Spinal cord (tissue), 10 donors: ENCODE measurements around the gene VGLL4. TPM values are rescaled to one million over a fixed set of nuclear protein-coding genes. Genes with fewer than 3 reads are reported as not detected.
"Not testable (repeated sequence)": the region's sequence is repeated elsewhere in the genome, so short reads cannot be mapped to it uniquely, and the experiment has no call there.

ENCODE experiments used
- DNase-seq, 6 donors: peaks; one replicate each; pipeline versions ENCODE4 v3.0.0 to v3.0.0-alpha.2; 2013 to 2015; ENCODE audit warnings: low spot score in 6 of 6, low read depth in 4 of 6
- H3K27ac ChIP-seq: one replicate; pipeline ENCODE4 v1.5.1; 2013; ENCODE audit warnings: low read depth, low read length, control low read depth
- H3K27me3 ChIP-seq: one replicate; pipeline ENCODE4 v1.6.1; 2013; ENCODE audit warnings: low read length; ENCODE audit not compliant: control insufficient read depth, insufficient read depth
- H3K36me3 ChIP-seq: one replicate; pipeline ENCODE4 v1.6.1; 2013; ENCODE audit warnings: low read length; ENCODE audit not compliant: control insufficient read depth, insufficient read depth
- H3K4me1 ChIP-seq: one replicate; pipeline ENCODE4 v1.6.1; 2013; ENCODE audit warnings: low read length; ENCODE audit not compliant: control insufficient read depth, insufficient read depth
- H3K4me3 ChIP-seq: one replicate; pipeline ENCODE4 v1.5.1; 2013; ENCODE audit warnings: low read depth, low read length, control low read depth
- H3K9me3 ChIP-seq: one replicate; pipeline ENCODE4 v1.6.1; 2013; ENCODE audit warnings: low read length; ENCODE audit not compliant: control insufficient read depth, insufficient read depth
- WGBS: methylation state at CpG from one replicate; pipeline ENCODE4 v1.1.5; 2013; ENCODE audit warnings: missing lambda C conversion rate; ENCODE audit not compliant: insufficient coverage; 5-methylcytosine and 5-hydroxymethylcytosine counted together
- polyA plus RNA-seq, 2 donors: library from polyadenylated mRNA; unstranded; fragments of 120-200 nt; gene quantifications; one replicate each; pipeline ENCODE4 v1.2.1, GENCODE V29; 2013; ENCODE audit not compliant: insufficient read length in 2 of 2
- total RNA-seq, 2 donors: library from RNA; depleted of rRNA in 1 of 2; stranded (reverse); fragments of 120-200 nt in 1 of 2; fragments of >200 nt in 1 of 2; gene quantifications; one replicate each; pipeline versions ENCODE4 v1.2.3 to v1.2.4, GENCODE V29; 2013 to 2014
- donor health status: healthy.

VGLL4 gene
- total and polyA plus RNA-seq, 4 donors = 87.8 to 174 (median 94.8) TPM

DNA sequence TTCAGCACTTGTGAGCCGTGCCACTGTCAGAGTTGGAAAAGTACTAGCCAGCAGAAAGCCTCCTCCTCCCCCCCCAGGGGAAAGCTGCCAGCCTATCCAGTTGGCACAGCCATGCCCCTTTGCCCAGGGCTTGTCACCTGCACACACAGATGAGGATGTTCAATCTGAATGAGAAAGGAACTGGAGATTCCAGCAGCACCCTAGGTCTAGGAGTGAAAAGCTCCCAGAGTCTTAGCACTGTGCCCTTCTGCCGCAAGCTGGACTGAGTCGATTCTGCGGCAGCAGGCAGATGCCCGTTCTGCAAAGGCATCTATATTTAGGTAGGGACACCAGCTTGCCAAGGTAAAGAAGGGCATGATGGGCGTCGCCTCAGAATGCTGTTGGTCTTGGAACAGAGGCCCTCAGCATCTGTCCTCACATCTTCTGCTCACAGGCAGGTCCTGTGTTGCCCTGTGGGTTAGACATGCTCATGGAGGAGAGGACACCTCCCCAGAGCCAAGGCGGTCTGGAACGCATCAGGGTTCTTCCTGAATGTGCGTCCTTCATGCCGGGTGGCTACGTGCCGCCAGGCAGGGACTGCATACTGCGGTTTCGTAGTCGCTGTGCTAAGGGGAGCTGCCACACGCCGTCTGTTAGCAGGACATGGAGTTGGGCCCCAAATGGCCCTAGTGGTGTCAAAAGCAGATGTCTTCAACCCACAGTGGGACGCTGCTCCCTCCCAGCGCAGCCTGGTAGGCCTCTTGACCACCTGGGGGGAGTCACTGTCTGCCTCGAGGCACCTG, 109.5 kb downstream of the VGLL4 start:
- peak in 1 of 6 donors; percentile 26 for DNase-seq
- no peak overlapping the region for H3K4me3 ChIP-seq
- no peaks in the 10 kb centered on the region for H3K27me3 ChIP-seq
- WGBS = 86% methylated on average over 18 of the region's 21 CpGs
- no peaks in the 10 kb centered on the region for H3K36me3 ChIP-seq
- H3K27ac ChIP-seq = peak overlapping the region; percentile 84
- peaks cover 41% of the 10 kb centered on the region for H3K4me1 ChIP-seq
- no peaks in the 10 kb centered on the region for H3K9me3 ChIP-seq

DNA sequence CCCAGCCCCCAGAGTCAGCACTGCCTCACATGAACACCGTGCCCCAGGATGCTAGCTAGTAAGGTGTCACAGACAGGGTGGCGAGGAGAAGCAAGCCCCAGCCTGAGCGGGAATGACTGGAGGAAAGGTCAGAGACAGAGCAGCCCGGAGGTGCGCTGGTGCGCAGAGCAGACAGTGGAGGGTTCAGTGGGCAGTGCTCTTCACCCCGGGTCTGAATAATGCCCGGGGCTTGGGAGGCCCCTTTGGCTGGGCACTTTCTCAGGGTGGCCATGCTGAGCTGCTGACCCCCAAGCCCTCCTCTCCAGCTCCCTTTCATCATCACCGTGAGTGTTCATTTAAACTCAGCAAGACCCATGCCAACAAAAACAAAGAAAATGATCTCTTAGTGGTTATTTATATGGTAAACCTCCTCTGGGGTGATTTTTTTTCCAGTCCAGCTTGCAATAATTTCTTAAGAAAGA, 110.8 kb downstream of the VGLL4 start:
- 58% methylated on average over 6 of the region's 9 CpGs for WGBS
- H3K36me3 ChIP-seq = no peaks in the 10 kb centered on the region
- no peaks in the 10 kb centered on the region for H3K9me3 ChIP-seq
- DNase-seq = peak in 1 of 6 donors; percentile 61
- peaks cover 41% of the 10 kb centered on the region for H3K4me1 ChIP-seq
- peak overlapping the region; percentile 75 for H3K27ac ChIP-seq
- no peaks in the 10 kb centered on the region for H3K27me3 ChIP-seq
- H3K4me3 ChIP-seq = no peak overlapping the region

DNA sequence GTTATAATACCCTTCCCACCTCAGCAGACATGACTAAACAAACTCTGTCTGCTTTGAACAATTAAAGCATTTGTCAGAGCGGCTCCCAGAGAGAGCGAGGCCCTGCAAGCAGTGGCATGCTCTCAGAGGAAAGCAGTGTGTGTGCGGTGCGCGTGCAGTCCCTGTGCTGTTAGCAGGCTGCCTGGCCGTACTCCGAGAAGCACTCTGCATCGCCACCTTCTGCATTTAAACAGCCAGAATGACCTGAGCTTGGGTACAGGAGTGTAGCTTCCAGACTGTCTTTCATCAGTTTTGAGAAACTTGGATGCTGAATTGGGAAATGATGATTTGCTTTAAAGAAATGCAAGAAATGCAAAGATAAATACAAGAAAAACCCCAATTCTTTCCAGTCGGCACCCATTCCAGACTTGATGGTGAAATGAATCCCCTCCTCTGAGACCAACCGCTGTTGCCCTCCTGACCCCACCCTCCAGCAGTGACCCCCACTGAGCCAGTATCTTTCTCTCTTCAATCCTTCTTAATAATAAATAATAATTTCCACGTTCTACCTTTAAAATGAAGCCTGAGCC, 113.5 kb downstream of the VGLL4 start:
- Histone ChIP-seq H3K27ac (peak overlapping the region; percentile 61), H3K4me3 (no peak overlapping the region), H3K27me3 (no peaks in the 10 kb centered on the region), H3K9me3 (peaks cover 1% of the 10 kb centered on the region), H3K4me1 (peaks cover 39% of the 10 kb centered on the region), H3K36me3 (no peaks in the 10 kb centered on the region)
- WGBS = 33% methylated on average over 10 of the region's 11 CpGs
- peak in 2 of 6 donors; percentile 83 to 84 for DNase-seq

DNA sequence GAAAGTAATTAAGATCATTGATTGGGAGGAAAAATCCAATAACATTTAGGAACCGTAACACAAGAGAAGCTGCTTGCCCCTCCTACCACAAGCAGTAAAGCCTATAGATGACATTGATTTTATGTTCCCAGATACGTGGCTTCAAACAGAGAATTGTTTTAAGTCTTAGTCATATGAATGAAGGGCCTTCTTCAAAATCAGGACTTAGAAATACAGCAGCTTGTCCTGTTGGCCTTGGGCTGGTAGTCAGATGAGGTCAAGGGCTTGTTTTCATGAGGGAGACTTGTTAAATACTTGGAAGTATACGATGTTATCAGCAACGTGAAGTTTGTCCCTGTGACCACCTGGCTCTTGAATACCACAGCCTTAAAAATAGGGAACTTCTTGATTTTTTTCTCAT, 114.4 kb downstream of the VGLL4 start:
- Histone ChIP-seq H3K4me3 (no peak overlapping the region), H3K36me3 (no peaks in the 10 kb centered on the region), H3K27ac (no peak overlapping the region), H3K9me3 (peaks cover 1% of the 10 kb centered on the region), H3K4me1 (peaks cover 29% of the 10 kb centered on the region), H3K27me3 (no peaks in the 10 kb centered on the region)
- WGBS = 90% methylated on average over 2 of the region's 4 CpGs
- DNase-seq = no peak

DNA sequence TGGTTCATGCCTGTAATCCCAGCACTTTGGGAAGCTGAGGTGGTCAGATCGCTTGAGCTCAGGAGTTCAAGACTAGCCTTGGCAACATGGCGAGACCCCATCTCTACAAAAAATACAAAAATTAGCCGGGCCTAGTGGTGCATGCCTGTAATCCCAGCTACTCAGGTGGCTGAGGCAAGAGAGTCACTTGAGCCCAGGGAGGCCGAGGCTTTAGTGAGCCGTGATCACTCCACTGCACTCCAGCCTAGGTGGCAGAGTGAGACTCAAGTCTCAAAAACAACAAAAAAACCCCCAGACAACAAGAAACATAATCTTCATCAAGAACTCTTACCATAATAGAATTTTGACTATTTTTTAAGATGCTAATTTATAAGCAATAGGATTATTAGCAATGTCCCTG, 117.6 kb downstream of the VGLL4 start:
- not testable (repeated sequence) for H3K36me3 ChIP-seq, H3K27me3 ChIP-seq, H3K9me3 ChIP-seq, DNase-seq, H3K4me3 ChIP-seq, H3K27ac ChIP-seq
- peaks cover 23% of the 10 kb centered on the region for H3K4me1 ChIP-seq
- 96% methylated on average over 5 of the region's 5 CpGs for WGBS

DNA sequence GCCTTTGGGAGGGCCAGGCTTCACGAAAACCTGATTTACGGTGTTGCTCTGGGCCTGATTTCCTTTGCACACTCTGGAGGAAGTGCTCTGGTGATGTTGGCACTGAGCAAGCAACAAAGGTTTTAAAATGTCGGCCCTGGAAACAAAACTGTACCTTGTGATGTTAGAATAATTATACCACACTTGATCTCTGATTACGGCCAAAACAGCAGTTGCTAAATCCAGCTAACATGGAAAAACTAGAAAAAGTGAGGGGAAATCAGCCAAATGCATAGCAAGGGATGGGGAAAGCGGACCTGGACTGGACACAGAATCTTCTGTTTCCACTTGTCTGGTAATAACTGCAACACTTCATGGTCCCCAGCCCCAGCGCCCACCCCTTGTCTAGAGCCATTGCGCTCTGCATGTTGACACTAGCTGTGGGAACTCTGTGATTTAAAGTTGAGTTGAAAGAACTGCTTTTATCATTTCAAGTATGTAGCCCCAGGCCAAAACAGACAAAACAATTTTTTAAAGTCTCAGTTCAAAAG, 120.1 kb downstream of the VGLL4 start:
- H3K27me3 ChIP-seq = no peaks in the 10 kb centered on the region
- H3K27ac ChIP-seq = peak overlapping the region; percentile 67
- peak in 2 of 6 donors; percentile 62 to 63 for DNase-seq
- no peaks in the 10 kb centered on the region for H3K36me3 ChIP-seq
- no peak overlapping the region for H3K4me3 ChIP-seq
- peaks cover 6% of the 10 kb centered on the region for H3K4me1 ChIP-seq
- WGBS = 55% methylated on average over 2 of the region's 7 CpGs
- peaks cover 1% of the 10 kb centered on the region for H3K9me3 ChIP-seq

DNA sequence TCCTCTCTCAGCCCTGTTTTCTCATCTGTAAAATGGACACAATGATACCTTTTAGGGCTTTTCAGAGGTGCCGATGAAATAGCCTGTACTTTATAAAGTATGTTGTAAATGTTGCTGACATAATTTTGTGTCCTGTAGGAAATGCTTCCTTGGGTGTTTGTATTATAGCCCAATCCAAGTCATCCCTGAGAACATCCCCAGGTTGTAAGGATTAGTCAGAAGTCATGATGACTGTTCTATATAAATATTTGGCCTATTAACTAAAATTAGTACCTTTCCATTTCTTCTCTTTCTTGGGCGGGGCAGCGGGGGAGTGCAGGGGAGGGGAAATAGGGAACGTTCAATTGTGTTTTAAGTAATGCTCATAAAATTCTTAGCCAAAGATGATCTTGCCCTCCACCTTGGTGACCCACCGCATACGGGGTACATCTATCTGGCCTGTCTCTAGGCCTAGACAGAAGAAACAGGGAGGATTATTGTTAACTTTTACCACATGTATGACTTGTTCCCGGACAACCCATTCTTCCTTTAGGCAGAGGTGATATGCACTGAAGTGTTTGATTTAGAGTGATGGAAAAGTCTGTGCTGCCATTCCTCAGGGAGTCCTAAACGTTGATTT, 120.7 kb downstream of the VGLL4 start:
- Histone ChIP-seq H3K36me3 (no peaks in the 10 kb centered on the region), H3K27me3 (no peaks in the 10 kb centered on the region), H3K27ac (peak overlapping the region; percentile 67), H3K4me1 (peaks cover 6% of the 10 kb centered on the region), H3K4me3 (no peak overlapping the region), H3K9me3 (peaks cover 1% of the 10 kb centered on the region)
- DNase-seq = no peak
- WGBS = 0% methylated on average over 1 of the region's 8 CpGs

DNA sequence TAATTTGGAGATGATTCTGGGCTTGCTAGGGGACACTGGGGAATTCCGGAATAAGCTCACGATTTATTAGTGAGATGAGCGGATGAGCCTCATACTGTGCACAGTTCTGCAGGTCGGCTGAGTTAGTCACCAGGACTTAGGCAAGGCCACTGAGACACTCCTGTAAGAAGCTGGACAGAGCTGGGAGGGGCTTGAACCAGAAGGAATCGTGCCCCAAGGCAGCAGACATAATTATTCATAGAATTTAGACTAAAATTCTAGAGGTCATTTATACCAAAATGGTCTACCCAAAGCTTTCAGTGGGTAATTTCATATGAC, 121.4 kb downstream of the VGLL4 start:
- Histone ChIP-seq H3K9me3 (peaks cover 1% of the 10 kb centered on the region), H3K27me3 (no peaks in the 10 kb centered on the region), H3K4me3 (no peak overlapping the region), H3K4me1 (peaks cover 6% of the 10 kb centered on the region), H3K27ac (no peak overlapping the region), H3K36me3 (no peaks in the 10 kb centered on the region)
- WGBS = 85% methylated on average over 4 of the region's 5 CpGs
- no peak for DNase-seq

DNA sequence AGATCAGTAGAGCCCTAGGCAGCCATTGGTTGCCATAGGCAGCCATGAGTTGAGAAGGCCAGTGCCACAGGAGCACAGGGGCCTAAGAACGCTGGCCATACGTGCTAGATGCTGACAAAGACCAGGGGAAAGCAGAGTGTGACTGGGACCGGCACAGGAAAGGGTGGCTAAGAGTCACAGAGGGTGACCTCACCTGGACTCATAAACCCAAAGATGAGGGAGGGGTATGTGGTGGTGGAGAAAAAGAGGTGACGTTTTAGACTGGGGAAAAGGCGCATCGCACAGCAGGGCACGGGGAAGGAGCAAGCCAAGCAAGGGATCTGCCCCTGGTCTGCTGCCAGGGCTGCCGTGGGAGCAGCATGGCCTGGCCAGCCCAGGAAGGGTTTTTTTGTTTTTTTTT, 122.5 kb downstream of the VGLL4 start:
- no peak overlapping the region for H3K4me3 ChIP-seq
- 83% methylated on average over 8 of the region's 8 CpGs for WGBS
- H3K27me3 ChIP-seq = no peaks in the 10 kb centered on the region

More for the DNA sequence above, 122.5 kb downstream of the VGLL4 start:
- no peaks in the 10 kb centered on the region for H3K36me3 ChIP-seq
- H3K27ac ChIP-seq = no peak overlapping the region
- H3K9me3 ChIP-seq = no peaks in the 10 kb centered on the region
- peaks cover 6% of the 10 kb centered on the region for H3K4me1 ChIP-seq
- no peak for DNase-seq
